PC-9 (cell line): Measurements from ENCODE around the gene CCDC9B. TPM values are rescaled to one million over a fixed set of nuclear protein-coding genes. Genes with fewer than 3 reads are reported as not detected.

Source experiments
- BruUV-seq: library from RNA; stranded (reverse); fragments of 400-500 nt; replicated peaks from 2 replicates; lab custom pipeline; 2021; lab: Mats Ljungman, UMichigan
- CTCF ChIA-PET: fragments of 300-600 bp; sonication (Branson Sonifier 250); formaldehyde crosslinking; loops from one replicate; lab custom pipeline; 2022; ENCODE audit warnings: antibody characterized with exemption; lab: Charles Lee
- POLR2A ChIA-PET: fragments of 300-600 bp; sonication (Branson Sonifier 250); formaldehyde crosslinking; loops from one replicate; lab custom pipeline; 2022; ENCODE audit warnings: antibody characterized with exemption; ENCODE audit not compliant: unreplicated experiment; lab: Charles Lee
- DNase-seq, 2 experiments: peaks; one replicate each; pipeline versions ENCODE4 v3.0.0 to v3.0.0-alpha.2; 2015 to 2022; ENCODE audit warnings: mixed read lengths in 1 of 2
- H2AFZ ChIP-seq: fragments of 200-600 bp; sonication (generic); 2 replicates; pipeline ENCODE4 v1.8.1; 2017; ENCODE audit warnings: antibody characterized with exemption
- H3F3A ChIP-seq: fragments of 200-600 bp; sonication (generic); 2 replicates; pipeline ENCODE4 v1.8.1; 2017; ENCODE audit warnings: antibody characterized with exemption, mild to moderate bottlenecking, low read depth; ENCODE audit not compliant: insufficient read depth
- H3K27ac ChIP-seq: fragments of 200-600 bp; sonication (generic); 2 replicates; pipeline ENCODE4 v1.6.1; 2016; ENCODE audit warnings: mixed run types
- H3K27me3 ChIP-seq: fragments of 200-600 bp; sonication (generic); 2 replicates; pipeline ENCODE4 v1.6.1; 2016; ENCODE audit warnings: low read depth, mixed run types; ENCODE audit not compliant: insufficient read depth
- H3K36me3 ChIP-seq: fragments of 200-600 bp; sonication (generic); 2 replicates; pipeline ENCODE4 v1.6.1; 2016; ENCODE audit warnings: low read depth, mixed run types
- H3K4me1 ChIP-seq: fragments of 200-600 bp; sonication (generic); replicated peaks from 2 replicates; pipeline ENCODE4 v1.6.1; 2016; ENCODE audit warnings: mixed run types; ENCODE audit not compliant: insufficient read depth
- H3K4me2 ChIP-seq: fragments of 200-600 bp; sonication (generic); 2 replicates; pipeline ENCODE4 v1.6.1; 2017; ENCODE audit warnings: mixed run types
- H3K4me3 ChIP-seq: fragments of 200-600 bp; sonication (generic); 2 replicates; pipeline ENCODE4 v1.6.1; 2016; ENCODE audit warnings: mixed run types
- H3K79me2 ChIP-seq: fragments of 200-600 bp; sonication (generic); 2 replicates; pipeline ENCODE4 v1.6.1; 2017; ENCODE audit warnings: low read depth, mixed run types
- H3K9me2 ChIP-seq: fragments of 200-600 bp; sonication (generic); 2 replicates; pipeline ENCODE4 v1.8.1; 2017; ENCODE audit warnings: mild to moderate bottlenecking; ENCODE audit not compliant: insufficient read depth
- H3K9me3 ChIP-seq: fragments of 200-600 bp; sonication (generic); 2 replicates; pipeline ENCODE4 v1.8.1; 2016; ENCODE audit warnings: low read depth; ENCODE audit not compliant: insufficient read depth
- H4K20me1 ChIP-seq: fragments of 200-600 bp; sonication (generic); 2 replicates; pipeline ENCODE4 v1.8.1; 2017; ENCODE audit not compliant: insufficient read depth
- CTCF ChIP-seq: fragments of 200-600 bp; sonication (generic); conservative IDR thresholded peaks from 2 replicates; pipeline ENCODE4 v1.6.1; 2017; ENCODE audit warnings: mixed run types, antibody characterized with exemption, mild to moderate bottlenecking, moderate library complexity
- EZH2 ChIP-seq: fragments of 200-600 bp; sonication (generic); IDR thresholded peaks from 2 replicates; pipeline ENCODE4 v1.8.0; 2017; ENCODE audit warnings: antibody characterized with exemption, low read depth
- intact Hi-C: fragments of 100-400 bp; cut with micrococcal nuclease; formaldehyde crosslinking; loops from one replicate; pipeline ENCODE4 v1.10.0; 2022; ENCODE audit not compliant: unreplicated experiment
- total RNA-seq: library from RNA; stranded (reverse); gene quantifications from 2 replicates; pipeline ENCODE4 v1.2.3, GENCODE V29; 2021

The CCDC9B gene
- total RNA-seq, 1 experiment from 2014 or later, result 141 TPM

DNA sequence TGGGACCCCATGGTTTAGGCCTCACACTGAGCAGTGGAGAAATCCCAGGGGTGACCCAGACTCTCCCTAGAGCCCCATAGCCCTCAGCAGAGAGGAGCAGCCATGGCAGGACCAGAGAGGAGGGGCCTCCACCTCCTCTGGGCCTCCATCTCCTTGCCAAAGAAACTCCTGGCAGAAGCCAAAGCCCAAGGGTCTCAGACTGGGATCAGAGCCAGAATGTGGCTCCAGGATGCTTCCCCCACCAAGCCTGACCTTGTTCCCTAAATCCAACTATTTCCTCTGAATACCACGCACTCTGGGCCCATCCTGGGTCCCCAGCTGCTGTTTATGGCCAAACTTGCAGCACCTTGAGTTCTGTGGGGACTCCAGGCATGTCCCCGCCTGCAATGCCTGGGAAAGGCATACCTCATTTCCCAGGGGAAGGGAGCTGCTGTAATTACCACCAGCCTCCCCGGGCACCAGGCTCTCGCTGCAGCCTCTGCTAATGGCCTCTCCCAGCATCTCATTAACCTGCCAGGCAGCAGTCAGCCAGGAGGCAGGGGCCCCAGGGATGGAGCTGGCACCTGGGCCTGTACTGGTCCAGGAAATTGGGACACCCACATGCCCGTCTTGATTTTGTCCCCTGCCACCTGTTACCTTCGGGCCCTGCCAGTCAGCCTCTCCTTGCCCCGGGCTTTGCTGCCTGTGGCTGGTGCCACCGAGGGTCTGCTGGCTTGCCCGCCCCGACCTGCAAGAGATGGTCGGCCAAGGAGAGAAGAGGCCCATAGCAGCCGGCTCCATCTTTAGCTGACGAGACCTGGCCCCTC, 4.6 kb downstream of the CCDC9B start:
- Histone ChIP-seq H3K4me1 (peaks cover 34% of the 10 kb centered on the region), H3K27ac (no peak overlapping the region; the same call in 1 of the 2 replicates)
- CTCF ChIA-PET, result interaction anchor here (0.6 to 1.6 kb wide), 2 partner anchors 45 to 174 kb away, joined by 3 to 5 read pairs; no protein-coding TSS in a partner anchor

GRCh38 chr15:40334941-40335795, 5.6 kb downstream of the CCDC9B start:
- no peak for TF ChIP-seq EZH2
- TF ChIP-seq CTCF, result no peak
- intact Hi-C loops, result no loop called here

More for the DNA sequence above, 4.6 kb downstream of the CCDC9B start:
- no peak overlapping the region for H3K4me2 ChIP-seq
- no peaks in the 10 kb centered on the region for H3K9me3 ChIP-seq
- TF ChIP-seq EZH2 (no peak), CTCF (no peak)
- H4K20me1 ChIP-seq, result 0 out of 2 replicates have a peak, but pooled peaks cover 3% of the 10 kb centered on the region
- H3K4me3 ChIP-seq, result no peak overlapping the region
- H3K27me3 ChIP-seq, result no peaks in the 10 kb centered on the region
- intact Hi-C loops, result no loop called here
- peaks cover 50% of the 10 kb centered on the region for H3K79me2 ChIP-seq
- DNase-seq, result no peak
- POLR2A ChIA-PET, result interaction anchor here (0.6 kb wide), 1 partner anchor 9 kb away, joined by 3 read pairs; no protein-coding TSS in a partner anchor
- H3F3A ChIP-seq, result peaks cover 74% of the 10 kb centered on the region
- H3K9me2 ChIP-seq, result no peaks in the 10 kb centered on the region
- H2AFZ ChIP-seq, result no peak overlapping the region
- H3K36me3 ChIP-seq, result peaks cover 14% of the 10 kb centered on the region; the same call in 1 of the 2 replicates
- BruUV-seq, result no TSS peak

DNA sequence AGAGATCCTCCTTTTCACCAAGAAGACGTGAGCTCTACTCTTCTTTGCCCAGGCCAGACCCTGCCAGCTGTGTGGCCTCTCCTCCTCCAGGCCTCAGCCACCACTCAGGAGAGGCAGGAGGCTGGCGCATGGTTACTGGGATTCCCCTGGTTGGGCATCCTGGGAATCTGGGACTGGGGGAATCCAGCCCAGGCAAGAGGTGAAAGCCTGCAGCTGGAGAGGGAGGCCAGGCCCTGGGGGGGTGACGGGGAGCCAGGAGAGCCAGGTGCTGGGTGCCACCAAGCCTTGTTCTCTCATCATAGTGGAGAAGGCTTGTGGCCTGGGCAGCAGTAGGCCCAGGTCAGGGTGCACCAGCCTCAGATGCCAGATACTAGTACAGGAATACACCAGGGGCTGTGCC, 6.2 kb downstream of the CCDC9B start:
- 0 out of 2 replicates have a peak, but pooled peaks cover 3% of the 10 kb centered on the region for H4K20me1 ChIP-seq
- CTCF ChIA-PET, result no interaction called here
- BruUV-seq, result no TSS peak

More at GRCh38 chr15:40334941-40335795, 5.6 kb downstream of the CCDC9B start:
- Histone ChIP-seq H3F3A (peaks cover 84% of the 10 kb centered on the region), H4K20me1 (0 out of 2 replicates have a peak, but pooled peaks cover 3% of the 10 kb centered on the region), H3K9me3 (no peaks in the 10 kb centered on the region), H3K79me2 (peaks cover 43% of the 10 kb centered on the region), H3K4me3 (no peak overlapping the region), H2AFZ (no peak overlapping the region), H3K4me2 (no peak overlapping the region), H3K27ac (no peak overlapping the region), H3K9me2 (no peaks in the 10 kb centered on the region), H3K27me3 (no peaks in the 10 kb centered on the region), H3K36me3 (peaks cover 14% of the 10 kb centered on the region; the same call in 1 of the 2 replicates), H3K4me1 (peaks cover 31% of the 10 kb centered on the region)
- ChIA-PET POLR2A (no interaction called here), CTCF (interaction anchor here (0.6 kb wide), 1 partner anchor 12 kb away, joined by 3 read pairs; no protein-coding TSS in a partner anchor)
- peak in 1 of 2 experiments; percentile 49 for DNase-seq
- no TSS peak for BruUV-seq

More for the DNA sequence above, 6.2 kb downstream of the CCDC9B start:
- Histone ChIP-seq H3K4me3 (no peak overlapping the region), H3K9me3 (no peaks in the 10 kb centered on the region), H3F3A (peaks cover 88% of the 10 kb centered on the region), H3K27me3 (no peaks in the 10 kb centered on the region), H3K4me1 (peaks cover 31% of the 10 kb centered on the region), H3K36me3 (peaks cover 14% of the 10 kb centered on the region; the same call in 1 of the 2 replicates), H3K27ac (no peak overlapping the region), H2AFZ (no peak overlapping the region), H3K4me2 (no peak overlapping the region), H3K79me2 (peaks cover 36% of the 10 kb centered on the region), H3K9me2 (no peaks in the 10 kb centered on the region)
- intact Hi-C loops, result no loop called here
- DNase-seq, result no peak
- POLR2A ChIA-PET, result interaction anchor here (0.7 kb wide), 1 partner anchor 551 kb away, joined by 5 read pairs; no protein-coding TSS in a partner anchor
- TF ChIP-seq EZH2 (no peak), CTCF (no peak)
